Stimulated activated CD8-positive, alpha-beta memory T cell treated with anti-CD3 and anti-CD28 coated beads, Interleukin-12 subunit alpha, Interleukin-12 subunit beta, amount 100 ng/mL, for 1 hour (primary cell): ENCODE results near the gene GRIP2.

Experiments
- DNase-seq: peaks from one replicate; pipeline ENCODE4 v3.0.0-alpha.2; 2020; ENCODE audit warnings: low read depth

The GRIP2 gene

DNA sequence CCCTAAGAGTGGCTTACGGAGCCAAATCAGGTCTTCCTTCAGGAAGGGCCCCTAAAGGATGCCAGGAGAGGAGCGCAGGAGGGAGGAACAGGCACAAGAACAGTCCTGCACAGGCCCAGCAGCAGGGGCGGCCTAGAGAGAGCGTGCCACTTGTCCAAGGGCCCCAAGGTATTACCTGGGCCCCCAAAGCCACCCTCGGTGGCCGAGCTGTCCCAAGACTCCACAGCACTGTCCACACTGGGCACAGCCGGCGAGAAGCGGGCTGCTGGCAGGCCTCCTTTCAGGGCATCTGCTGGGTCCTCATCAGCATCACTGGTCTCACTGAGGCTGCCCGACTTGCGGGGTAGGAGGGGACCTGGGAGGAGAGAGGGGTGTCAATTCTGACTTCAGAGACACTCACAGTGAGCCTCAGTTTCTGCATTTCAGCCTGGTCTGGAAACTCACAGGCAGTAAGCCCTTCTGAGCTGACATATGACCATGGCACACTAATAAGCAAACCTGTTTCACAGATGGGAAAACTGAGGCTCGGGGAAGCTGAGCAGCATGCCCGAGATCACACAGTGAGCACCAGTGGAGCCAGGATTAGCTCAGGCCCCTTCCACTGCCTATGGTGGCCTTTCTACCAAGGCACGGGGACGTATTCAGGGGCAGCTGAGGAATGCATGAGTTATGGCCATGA lies 33.4 kb downstream of the GRIP2 start:
- DNase-seq: no peak

DNA sequence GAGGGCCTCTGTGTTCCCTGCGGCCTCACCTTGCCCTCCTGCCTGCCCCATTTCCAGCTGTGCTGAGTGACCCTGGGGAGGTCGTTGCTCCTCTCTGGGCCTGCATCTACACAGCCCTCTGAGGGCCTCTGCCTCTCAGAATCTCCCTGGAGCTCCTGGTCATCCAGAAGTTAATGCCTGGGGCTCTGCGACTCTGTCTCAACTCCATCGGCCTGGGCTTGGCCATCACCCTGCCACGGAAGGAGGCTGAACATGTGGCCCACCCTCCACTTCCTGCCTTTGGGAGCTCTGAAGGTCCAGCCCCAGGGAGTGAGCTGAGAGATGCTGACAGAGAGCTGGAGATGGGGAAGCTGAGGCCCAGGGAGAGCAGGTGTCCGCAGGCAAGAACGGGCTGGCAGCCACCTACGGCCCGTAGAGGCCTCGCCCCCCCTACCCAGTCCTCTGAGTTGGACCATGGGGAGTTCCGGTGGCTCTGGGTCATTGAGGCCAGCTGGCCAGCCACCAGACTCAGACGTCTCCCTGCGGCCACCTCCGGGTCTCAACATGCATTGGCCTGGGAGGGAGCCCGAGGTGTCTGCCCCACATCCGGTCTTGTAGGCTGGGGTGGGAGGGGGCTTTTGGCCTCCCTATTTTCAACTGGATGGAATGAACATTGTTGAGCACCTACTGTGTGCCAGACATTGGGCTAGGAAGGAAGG lies 34.2 kb downstream of the GRIP2 start:
- DNase-seq: no peak

DNA sequence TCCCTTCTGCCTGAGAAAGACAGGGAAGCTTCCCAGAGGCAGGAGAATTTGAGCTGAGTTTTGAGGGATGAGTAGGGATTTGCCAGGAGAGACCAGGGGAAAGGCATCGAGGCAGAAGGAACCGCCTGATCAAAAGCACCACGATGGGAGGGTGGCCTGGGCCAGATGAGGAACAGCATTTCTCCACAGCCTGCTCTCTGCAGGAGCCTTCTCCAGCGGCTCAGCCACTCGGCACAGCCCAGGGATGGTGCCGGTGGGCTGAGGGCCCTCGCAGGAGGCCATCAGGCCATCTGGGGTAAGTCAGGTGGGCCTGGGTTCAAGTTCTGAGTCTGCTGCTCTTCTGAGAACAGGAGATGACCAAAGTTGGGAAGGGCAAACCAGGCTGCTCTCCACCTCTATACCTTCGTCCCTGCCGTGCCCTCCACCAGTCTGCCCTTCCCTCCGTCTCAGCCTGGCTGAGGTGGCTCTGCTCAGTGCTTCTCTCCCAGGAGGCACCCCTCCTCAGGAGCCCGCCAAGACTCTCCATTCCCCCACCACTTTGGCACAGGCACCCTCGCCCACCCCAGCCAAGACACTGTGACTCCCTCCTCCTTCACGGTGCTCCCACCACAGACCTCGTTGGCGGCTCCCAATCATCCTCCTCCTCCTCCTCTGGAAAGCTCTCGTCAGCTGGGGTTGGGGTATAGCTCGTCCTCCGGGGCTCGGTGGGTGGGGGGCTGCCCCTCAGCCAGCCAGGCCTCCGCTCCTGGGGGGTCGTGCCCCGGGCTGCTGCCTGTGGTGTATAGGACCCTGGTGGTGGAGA lies 34.9 kb downstream of the GRIP2 start:
- no peak for DNase-seq

DNA sequence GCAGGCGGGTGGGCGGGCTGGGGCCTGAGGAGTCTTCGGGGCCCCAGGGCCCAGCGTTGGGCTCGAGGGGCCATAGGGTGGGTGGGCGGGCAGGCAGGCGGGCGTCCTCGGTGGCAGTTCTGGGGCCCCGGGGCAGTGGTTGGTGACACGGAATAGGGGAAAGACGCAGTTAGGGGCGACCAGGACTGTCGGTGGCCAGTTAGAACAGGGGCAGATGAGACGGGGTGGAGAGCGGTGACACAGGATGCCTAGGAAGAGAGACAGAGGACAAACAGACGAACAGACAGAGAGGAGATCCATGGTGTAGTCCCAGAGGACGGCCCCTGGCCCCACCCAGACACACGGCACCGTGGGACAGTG lies 36.5 kb downstream of the GRIP2 start:
- no peak for DNase-seq

DNA sequence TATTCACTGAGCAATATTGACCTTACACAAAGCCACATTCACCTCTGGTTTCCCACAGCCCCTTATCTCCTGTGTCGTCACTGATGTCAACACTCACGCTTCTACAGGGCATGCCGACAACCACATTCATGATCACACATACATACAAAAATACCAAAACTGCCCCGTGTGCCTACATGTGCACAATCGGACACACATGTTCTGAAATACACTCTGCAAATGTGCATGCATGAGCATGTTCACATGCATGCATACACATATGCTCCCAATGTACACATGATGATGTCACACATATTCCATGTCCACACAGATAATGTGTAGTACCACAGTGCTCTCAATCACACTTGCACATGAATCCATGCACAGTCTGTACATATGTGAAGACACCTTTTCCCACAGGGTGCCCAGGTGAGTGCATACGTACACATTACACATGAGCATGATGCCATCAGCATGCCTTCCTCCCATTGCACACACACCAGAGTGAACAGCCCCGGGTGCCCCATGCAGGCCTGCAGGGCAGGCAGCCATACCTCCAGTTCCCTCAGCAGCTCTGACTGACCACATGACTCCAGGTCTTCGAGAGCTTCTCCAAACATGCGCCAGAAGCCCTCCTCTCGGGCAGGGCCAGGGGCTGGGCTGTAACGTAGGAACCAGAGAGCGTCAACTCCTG lies 37.0 kb downstream of the GRIP2 start:
- no peak for DNase-seq

DNA sequence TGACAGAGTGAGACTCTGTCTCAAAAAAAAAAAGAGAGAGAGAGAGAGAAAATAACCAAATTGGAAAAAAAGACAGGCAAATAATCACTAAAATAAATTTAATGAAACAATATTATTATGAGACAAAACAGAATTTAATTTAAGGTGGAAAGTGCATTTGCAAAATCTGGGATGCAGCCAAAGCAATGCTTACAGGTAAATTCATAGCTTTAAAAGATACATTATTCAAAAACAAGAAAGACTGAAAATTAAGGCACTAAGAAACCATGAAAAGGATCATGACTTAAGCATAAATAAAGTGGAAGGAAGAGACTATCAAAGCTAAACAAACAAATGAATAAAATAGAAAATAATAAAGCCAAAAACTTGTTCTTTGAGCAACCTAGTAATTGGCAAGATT lies 37.7 kb downstream of the GRIP2 start:
- DNase-seq: no peak

DNA sequence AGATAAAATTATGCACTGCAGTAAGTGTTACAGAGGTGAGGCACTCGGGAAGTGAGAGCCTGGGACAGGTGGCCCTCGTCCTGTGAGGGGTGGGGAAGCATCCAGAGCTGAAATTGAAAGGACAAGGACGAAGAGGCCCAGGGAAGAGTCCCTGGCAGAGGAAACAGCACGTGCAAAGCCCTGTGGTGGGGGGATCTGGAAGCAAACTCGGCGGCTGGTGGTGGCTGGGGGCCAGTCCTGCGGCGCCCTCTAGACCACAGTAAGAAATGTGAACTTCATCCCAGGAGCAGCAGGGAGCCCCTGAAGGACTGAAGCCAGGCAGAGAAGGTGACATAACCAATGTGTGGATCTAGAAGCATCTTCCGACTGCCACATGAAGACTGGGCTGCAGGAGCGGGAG lies 42.8 kb downstream of the GRIP2 start:
- DNase-seq: no peak

DNA sequence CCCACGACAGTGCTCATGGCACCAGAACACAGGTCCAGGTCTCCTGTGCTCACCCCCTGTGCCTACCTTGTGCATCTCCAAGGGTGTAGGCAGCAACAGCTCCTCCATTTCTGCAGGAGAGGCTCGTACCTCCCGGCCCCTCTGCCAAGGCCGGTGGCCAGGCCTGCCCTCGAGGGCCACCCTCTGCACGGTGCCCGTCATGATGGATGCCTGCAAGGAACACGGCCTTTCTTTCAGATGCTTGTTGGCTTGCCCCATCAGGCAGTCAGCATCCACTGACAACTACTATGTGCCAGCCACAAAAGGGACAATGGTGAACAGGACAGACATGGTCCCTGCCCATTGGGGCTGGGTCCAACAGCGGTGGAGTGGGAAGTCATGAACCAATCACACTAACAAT lies 43.8 kb downstream of the GRIP2 start:
- DNase-seq: no peak

DNA sequence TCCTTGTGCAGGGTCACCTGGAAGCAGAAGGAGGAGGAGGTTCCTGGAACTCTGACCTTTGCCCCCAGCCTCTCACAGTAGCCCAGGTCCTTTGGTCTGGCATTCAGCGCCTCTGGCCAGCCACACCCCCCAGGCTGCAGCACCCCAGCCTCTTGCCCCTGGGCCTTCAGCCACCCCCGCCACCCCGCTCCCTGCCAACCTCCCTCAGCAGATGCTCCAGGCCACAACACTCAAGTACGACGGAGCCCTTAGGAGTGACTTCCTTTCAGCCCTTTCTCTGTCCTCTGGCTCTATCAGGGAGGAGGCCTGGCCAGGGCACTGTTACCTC lies 45.2 kb downstream of the GRIP2 start:
- DNase-seq: no peak

DNA sequence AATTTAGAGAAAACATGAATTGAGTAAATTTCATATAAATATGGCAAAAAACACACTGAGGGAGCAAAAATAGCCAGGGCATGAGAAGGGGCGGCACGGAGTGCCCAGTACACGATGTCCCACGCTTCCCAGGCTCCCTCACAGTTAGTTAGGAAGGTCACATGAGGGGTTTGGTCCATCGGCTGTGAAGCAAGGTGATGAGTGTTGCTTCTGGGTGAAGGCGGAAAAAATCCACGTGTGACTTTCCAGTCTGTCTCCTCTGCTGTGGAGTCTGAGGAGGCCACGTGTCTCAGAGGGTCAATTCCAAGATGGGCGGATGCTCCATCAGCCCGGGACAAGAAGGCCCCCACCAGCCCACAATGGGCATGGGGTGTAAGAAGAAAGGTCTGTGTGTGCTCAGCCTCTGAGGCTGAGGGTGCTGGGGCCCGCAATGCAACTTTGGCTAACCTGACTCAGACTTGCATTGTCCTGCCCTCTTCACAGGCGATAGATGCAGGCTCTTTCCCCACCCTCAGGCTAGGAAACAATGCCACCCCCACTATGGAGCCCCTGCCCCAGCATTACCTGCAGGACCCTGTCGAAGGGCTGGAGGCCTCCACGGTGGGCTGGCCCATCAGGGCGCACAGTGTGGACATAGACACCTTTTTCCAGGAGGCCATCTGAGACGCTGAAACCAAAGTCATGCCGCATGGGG lies 45.7 kb downstream of the GRIP2 start:
- DNase-seq: no peak

DNA sequence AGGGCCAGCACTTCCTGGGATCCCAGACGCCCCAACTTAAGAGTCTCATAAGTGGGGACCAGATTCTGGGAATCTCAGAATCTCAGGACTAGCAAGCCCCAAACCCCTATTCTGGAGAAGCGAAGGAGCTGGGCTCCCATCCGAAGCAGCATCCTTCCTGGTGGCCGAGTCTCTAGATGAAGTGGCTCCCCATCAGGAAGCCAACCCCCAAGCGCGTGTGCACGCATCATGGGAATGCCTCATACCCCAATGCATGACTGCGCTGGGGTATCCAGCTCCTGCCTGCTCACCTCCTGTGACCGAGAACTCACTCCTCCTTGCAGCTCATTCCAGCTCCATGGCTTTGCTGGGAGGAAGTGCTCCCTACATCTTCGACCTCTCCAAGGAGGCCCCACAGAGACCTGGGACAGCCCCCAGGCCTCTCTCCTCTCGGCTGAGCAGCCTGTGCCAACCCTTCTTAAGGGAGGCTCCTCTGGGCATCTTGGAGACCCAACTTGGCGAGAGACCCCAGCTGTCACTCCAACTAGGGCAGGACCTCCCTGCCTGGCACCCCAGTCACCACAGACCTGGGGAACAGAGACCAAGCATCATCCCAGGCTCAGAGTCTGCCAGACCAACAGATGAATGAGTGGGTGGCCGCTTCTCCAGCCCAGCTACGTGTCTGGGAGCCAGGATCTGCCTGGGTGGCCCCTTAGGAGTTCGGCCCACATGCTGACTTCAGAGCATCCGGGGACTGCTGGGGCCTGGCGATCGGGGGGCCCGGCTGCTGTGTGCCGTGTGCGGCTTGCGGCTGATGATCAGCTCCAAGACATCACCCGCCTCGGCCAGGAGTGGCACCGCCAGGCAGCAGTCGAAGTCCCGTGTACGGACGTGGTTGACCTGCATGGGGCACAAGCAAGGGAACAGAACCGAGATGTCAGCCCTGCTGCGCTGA lies 46.9 kb downstream of the GRIP2 start:
- no peak for DNase-seq

DNA sequence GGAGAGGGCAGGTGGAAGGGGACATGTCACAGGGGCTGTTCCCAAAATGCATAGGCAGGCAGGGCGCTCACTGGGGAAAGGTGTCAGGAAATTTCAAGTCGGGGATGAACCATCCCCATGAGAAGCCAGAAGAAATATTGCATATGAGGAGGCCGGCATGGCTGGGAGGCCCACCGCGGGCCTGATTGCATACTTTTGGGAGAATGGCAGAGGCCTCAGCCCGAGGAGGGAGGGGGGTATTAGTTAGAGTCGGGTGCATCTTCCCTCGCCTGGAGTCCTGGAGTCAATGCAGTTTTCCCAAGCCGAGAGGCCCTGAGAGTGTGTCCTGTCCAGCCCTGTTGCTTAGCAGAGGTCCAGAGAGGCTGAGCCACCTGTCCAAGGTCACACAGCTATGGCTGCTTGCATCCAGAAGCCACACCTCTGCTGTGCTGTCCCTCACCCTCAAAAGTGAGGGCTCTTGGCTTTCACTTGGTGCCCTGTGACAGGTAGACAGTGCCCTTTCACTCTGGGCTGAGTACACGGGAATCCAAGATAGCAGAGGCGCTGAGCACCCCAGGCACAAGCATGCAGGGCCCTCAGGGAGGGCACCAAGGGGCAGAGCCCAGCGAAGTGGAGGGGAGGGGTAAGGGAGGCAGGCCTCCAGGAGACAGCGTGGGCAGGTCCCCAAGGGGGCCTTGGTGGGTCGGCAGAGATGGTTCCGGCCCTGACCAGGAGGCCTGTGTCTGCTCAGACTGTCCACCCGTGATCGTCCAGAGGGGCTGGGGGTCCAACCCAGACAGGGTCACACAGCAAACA lies 48.5 kb downstream of the GRIP2 start:
- no peak for DNase-seq

DNA sequence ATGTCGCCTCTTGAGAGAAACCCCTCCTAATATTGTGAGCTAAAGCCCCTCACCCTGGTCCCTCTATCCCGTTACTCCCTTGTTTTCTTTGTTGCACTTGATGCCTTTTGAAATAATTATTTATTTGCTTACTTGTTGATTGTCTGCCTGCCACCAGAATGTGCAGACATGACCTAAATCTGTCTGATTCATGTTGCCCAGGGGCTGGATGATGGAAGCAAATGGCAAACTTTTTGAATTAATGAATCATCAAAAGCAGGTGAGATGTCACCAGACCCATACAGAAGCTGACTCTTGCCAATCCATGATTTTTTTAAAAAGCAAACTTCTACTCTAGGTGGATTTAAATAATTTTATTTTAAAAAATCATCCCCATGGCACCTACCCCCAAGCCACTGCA lies 49.3 kb downstream of the GRIP2 start:
- no peak for DNase-seq

DNA sequence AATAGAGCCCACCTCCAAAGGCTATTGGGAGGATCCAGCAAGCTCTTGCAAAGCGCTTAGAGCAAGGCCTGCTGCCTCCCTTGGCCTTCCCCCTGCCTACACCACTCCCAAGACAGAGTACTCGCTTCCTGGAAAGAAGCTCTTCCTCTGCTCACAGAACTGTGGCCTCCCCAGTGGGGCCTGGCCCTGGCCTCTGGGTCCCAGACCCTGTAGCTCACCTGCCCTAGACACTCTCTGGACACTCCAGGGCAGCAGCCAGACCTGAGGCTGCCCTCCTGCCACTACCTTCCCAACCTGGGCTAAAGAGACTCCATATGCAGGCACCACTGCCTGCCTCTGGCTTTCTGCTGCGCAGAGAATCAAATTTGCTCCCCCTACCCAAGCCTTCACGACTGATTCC lies 49.9 kb downstream of the GRIP2 start:
- no peak for DNase-seq

DNA sequence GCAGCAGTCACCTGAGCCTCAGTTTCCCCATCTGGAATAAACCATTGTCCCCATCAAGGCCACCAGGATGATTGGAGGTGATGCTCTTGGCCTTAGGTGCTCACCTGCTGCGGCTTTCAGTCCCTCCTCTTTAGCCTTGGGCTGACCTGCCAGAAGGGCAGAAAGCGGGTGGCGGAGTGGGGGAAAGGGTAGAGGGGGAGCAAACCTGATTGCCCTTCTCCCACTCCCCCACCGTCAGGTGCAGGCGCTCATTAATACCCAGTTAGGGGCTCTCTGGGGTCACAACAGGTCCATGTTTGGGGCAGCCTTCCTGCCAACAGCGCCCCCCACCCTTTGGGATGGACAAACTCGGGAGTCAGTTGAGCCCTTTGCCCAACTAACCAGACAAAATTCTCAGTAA lies 50.5 kb downstream of the GRIP2 start:
- no peak for DNase-seq

DNA sequence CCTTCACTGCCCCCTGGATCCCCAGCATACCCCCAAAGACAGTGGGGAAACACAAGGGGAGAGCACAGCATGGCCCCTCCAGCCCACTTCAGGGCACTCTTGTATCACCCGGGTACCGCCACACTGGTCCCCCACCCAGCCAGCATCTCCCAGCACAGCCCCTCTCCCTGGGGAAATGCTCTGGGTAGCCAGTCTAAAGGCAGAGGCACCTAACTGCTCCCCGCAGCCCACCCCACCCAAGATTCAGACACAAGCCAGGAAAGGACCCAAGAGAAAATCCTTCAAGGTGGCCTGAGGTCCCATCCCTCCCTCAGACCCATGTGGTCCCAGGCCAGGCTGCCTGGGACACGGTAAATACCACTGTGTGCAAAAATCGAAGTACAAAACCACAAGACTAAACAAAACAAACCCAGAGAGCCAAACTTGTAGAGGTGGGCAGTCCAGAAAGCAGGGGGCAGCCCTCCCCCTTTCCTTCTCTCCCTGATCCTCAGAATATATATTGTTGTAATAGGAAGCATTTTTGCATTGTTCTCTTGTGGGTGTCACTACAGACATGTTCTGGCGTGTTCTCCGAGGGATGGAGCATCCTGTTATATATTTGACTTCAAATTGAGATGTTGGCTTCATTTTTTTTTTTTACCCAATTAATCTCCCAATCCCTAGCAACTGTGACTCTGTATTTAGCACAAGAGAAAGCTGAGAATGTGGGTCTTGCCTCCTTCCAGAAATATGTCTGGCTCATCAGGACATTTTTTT lies 51.7 kb downstream of the GRIP2 start:
- no peak for DNase-seq

DNA sequence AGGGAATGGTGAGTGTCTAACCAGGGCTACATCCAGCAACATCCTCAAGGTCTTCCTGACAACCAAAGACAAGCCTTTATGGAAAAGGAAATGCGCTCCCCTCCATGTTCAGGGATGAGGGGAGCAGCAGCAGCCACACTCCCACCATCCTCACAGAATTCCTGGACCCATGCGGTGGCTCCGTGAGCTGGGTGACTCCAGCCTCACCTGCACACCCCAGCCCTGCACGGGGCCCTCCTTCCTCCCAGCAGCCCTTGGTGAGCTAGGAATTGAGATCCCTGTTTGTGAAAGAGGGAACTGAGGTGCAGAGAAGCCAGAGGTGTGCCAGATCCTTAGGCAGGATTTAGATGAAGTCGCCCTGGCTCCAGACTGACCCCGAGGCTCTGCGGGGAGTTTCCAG lies 52.3 kb downstream of the GRIP2 start:
- no peak for DNase-seq

DNA sequence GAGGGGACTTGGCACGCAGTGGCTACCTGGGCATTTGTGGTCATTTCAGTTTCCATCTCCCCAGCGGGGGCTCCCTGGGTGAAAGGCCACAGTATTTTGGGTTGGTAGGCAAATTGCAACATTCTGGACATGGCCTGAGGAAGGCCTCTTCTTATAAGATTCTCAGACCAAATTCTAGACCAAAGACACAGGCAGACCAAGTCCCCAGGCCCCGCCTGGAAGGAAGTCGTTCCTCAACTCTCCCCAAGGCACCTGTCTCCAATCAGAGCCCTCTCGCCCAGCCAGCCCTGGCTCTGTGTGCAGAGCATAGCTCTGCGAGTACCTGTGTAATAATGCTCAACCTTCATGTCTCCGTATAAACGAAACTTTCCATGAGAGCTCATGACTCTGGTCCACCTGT lies 53.1 kb downstream of the GRIP2 start:
- DNase-seq: no peak

DNA sequence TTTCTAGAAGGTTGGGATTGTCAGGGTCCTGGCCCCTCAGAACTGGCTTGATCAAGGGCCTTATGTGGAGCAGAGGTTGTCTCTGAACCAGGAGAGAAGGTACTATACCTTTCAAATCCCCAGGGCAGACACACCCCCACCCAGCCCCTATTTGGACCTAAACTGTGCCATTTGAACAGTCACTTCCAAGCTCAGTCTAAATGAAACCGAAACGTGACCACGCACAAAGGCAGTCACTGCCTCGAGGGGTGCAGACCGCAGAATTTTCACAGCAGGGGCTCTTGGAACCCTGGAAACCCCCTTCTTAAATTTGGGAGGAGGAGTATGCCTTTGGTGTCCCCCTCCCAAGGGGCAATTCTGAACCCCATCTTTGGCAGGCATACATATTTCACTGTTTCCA lies 53.7 kb downstream of the GRIP2 start:
- DNase-seq: no peak

DNA sequence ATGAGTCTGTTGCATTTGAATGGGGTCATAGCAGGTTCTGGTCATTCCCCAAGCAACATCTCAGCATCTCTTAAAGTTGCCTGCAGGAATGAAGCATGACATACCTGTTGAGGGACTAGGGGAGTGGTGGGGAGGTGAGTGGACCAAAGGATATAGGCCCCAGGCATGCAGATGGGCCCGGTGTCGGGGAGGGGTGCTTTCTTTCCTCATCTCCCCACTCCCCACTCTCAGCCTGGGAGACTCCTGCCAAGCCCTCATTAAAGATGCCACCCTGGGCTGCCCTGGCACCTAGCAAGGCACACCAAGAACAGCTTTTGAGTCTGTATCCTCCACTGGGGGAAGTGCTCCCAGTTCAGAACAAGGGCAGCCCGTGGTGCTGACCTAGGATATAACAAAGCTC lies 54.2 kb downstream of the GRIP2 start:
- DNase-seq: no peak
